Activated B cell treated with CpG ODN at 0.5 μM for 24 hours (primary cell): ENCODE data around the gene GNAI3. TPM values are rescaled to one million over a fixed set of nuclear protein-coding genes. Genes with fewer than 3 reads are reported as not detected.

Experiments
- ATAC-seq: fragments of 200-7000 bp; cut with Tn5 transposase; one replicate; pipeline ENCODE4 v1.10.0; 2021; ENCODE audit warnings: low read depth, mild to moderate bottlenecking, moderate library complexity
- CTCF ChIA-PET: fragments of 350-600 bp; sonication (Branson Sonifier 250); formaldehyde crosslinking; loops from one replicate; lab custom pipeline; 2021; ENCODE audit warnings: antibody characterized with exemption; lab: Charles Lee
- POLR2A ChIA-PET: fragments of 350-600 bp; sonication (Branson Sonifier 250); formaldehyde crosslinking; loops from one replicate; lab custom pipeline; 2021; ENCODE audit warnings: antibody characterized with exemption; lab: Charles Lee
- DNase-seq: peaks from one replicate; pipeline ENCODE4 v3.0.0; 2022
- H3K27ac Mint-ChIP-seq: one replicate; pipeline ENCODE4 v1.8.0; 2020; ENCODE audit warnings: mixed read lengths
- H3K27me3 Mint-ChIP-seq: one replicate; pipeline ENCODE4 v1.8.0; 2021; ENCODE audit warnings: mixed read lengths
- H3K36me3 Mint-ChIP-seq: one replicate; pipeline ENCODE4 v1.8.0; 2021; ENCODE audit warnings: low read depth, mixed read lengths
- H3K4me1 Mint-ChIP-seq: one replicate; pipeline ENCODE4 v1.8.0; 2021; ENCODE audit warnings: mixed read lengths
- H3K4me3 Mint-ChIP-seq: one replicate; pipeline ENCODE4 v1.8.0; 2020; ENCODE audit warnings: mild to moderate bottlenecking, mixed read lengths
- H3K9me3 Mint-ChIP-seq: one replicate; pipeline ENCODE4 v1.8.0; 2020; ENCODE audit warnings: mixed read lengths
- intact Hi-C: fragments of 100-400 bp; cut with micrococcal nuclease; formaldehyde crosslinking; loops from one replicate; pipeline ENCODE4 v1.15.1; 2024
- total RNA-seq: library from RNA; stranded (reverse); gene quantifications from 2 replicates; pipeline ENCODE4 v1.2.3, GENCODE V29; 2022
- TF ChIP-seq, protein P1 (sequence below): fragments of 200-600 bp; IDR thresholded peaks from one replicate; pipeline ENCODE4 v1.8.0; 2022; ENCODE audit warnings: antibody characterized with exemption, mild to moderate bottlenecking

The GNAI3 gene
- total RNA-seq, 1 donor from 2014 or later = 8.4 TPM

DNA sequence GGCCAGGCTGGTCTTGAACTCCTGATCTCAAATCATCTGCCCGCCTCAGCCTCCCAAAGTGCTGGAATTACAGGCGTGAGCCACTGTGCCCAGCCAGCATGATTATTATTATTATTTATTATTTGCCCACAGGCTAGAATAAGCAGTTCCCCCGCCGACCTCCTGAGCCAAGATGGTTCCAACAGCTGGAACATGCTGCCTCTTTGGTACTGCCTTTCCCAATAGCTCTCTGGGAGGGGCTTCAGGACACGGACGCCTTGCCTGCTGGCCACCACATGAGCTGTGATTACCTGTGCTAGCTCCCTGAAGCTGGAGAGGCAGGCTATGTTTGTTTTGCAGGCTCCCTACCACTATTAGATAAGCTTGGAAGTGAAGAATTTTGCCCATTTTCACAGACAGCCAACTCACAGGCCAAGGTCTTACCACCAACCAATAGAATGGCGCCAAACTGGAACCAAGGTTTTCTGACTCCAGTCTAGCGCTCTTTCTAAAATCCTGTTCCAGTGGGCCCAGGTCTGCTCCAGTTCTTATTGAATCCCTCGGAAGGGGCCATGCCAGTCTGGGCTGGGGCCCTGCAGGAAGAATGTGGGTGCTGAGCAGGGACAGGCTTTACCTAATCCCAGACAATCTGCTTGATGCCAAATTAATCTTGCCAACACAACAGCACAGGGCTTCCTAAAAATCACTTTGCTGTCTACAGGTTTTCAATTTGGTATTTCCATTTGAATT is 10.8 kb upstream of the GNAI3 start:
- CTCF ChIA-PET = interaction anchor here (1.3 to 1.7 kb wide), 3 partner anchors 9 to 44 kb away, joined by 3 to 4 read pairs (median 4); partner anchors contain the start of gene CYB561D1
- Mint-ChIP-seq H3K27me3 (no peaks in the 10 kb centered on the region), H3K4me3 (no peak overlapping the region), H3K27ac (no peak overlapping the region), H3K9me3 (no peaks in the 10 kb centered on the region), H3K4me1 (peaks cover 3% of the 10 kb centered on the region), H3K36me3 (no peaks in the 10 kb centered on the region)
- intact Hi-C loops = no loop called here
- ATAC-seq (no peak), DNase-seq (no peak)
- POLR2A ChIA-PET = no interaction called here
- TF ChIP-seq, protein P1, sequence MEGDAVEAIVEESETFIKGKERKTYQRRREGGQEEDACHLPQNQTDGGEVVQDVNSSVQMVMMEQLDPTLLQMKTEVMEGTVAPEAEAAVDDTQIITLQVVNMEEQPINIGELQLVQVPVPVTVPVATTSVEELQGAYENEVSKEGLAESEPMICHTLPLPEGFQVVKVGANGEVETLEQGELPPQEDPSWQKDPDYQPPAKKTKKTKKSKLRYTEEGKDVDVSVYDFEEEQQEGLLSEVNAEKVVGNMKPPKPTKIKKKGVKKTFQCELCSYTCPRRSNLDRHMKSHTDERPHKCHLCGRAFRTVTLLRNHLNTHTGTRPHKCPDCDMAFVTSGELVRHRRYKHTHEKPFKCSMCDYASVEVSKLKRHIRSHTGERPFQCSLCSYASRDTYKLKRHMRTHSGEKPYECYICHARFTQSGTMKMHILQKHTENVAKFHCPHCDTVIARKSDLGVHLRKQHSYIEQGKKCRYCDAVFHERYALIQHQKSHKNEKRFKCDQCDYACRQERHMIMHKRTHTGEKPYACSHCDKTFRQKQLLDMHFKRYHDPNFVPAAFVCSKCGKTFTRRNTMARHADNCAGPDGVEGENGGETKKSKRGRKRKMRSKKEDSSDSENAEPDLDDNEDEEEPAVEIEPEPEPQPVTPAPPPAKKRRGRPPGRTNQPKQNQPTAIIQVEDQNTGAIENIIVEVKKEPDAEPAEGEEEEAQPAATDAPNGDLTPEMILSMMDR = no peak

DNA sequence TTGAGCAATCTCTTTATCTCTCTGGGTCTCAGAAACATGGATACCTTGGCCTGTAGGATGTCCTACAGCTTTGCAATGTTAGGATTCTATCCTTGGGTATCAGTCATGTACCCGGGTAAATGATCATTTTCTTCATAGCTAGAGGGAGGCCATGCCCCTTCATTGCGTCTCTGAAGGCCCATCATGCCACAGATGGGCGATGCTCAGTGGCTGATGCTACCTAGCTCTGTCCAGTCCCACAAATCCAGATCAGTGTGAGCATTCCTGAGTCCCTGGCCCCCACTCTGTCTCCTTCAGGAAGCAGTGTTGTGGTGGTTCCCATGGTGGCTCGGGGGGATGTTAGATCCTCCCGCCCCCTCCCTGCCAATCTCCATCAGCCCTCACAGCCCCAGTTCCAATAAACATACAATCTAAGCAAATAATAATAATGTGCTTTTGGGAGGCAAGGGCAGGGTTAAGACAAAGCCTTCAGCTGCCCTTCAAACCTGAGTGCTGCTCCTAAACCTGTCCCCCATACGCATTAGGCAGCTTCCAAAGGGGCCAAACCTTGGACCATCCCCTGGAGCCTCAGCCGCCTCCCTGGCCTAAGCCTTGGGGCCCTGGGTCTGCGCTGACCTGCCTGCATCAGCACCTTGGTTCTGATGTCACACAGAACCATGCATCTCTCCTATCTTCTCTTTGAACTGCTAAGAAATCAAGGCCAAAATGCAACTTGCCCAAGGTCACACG is 9.4 kb upstream of the GNAI3 start:
- Mint-ChIP-seq H3K36me3 (no peaks in the 10 kb centered on the region), H3K9me3 (no peaks in the 10 kb centered on the region), H3K27me3 (no peaks in the 10 kb centered on the region), H3K4me3 (no peak overlapping the region), H3K4me1 (no peaks in the 10 kb centered on the region), H3K27ac (no peak overlapping the region)
- intact Hi-C loops = no loop called here
- DNase-seq (no peak), ATAC-seq (no peak)
- ChIA-PET CTCF (interaction anchor here (1.2 to 1.4 kb wide), 2 partner anchors 48 to 98 kb away, joined by 3 to 5 read pairs; no protein-coding TSS in a partner anchor), POLR2A (no interaction called here)
- TF ChIP-seq, protein P1 = no peak

DNA sequence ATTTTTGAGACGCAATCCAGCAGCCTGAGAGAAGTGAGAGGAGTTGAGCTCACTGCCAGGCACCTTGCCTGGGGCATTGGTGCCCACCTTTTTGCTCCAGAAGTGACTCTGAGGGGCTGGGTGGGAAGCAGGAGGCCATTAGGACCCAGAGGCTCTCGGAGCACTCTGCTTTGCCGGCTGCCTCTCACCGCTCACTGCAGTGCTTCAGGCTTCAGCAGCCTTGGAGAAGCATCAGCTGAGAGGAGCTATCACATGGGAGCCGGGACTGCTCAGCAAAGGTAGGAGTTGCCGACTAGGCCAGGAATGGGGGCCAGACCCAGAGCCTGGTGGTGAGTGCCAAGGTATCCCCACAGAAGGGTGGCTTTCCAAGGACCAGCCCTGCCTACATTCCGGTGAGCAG is 8.7 kb upstream of the GNAI3 start, which contains the start of gene GPR61:
Gene GPR61 (plus strand): TSS at position 197 of the 400 bp plus-strand sequence. CDS start 3,151 bp downstream, outside the sequence.
- H3K9me3 Mint-ChIP-seq = no peaks in the 10 kb centered on the region
- no peaks in the 10 kb centered on the region for H3K36me3 Mint-ChIP-seq
- no peak within 1 kb of the TSS for H3K4me3 Mint-ChIP-seq
- intact Hi-C loops = no loop called here
- no peak for ATAC-seq
- no peak within 1 kb of the TSS for H3K27ac Mint-ChIP-seq
- TF ChIP-seq, protein P1 = no peak
- DNase-seq = no peak
- no peaks in the 10 kb centered on the region for H3K27me3 Mint-ChIP-seq
- ChIA-PET CTCF (interaction anchor here (1.4 kb wide), 1 partner anchor 97 kb away, joined by 3 read pairs; no protein-coding TSS in a partner anchor), POLR2A (no interaction called here)
- no peaks in the 10 kb centered on the region for H3K4me1 Mint-ChIP-seq

DNA sequence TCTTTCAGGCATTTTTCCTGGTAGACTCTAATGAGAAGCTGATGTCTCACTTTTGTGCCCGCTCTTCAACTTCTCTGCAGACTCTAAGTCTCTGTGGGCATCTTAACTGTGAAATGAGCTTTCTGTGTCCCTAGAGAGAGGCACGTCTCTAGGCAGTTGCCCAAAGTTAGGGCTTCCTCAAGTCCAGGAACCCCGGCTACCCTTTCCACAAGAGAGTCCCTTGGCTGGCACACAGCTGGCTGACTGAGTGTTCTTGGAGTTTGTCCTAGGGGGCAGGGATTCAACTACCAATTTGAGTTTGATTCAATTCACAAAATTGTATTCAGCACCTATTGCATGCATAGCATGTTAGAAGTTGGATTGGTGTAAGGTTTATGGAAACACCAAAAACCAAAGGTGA is 7.3 kb upstream of the GNAI3 start:
- H3K4me3 Mint-ChIP-seq = no peak overlapping the region
- ChIA-PET CTCF (interaction anchor here (1.5 to 3.9 kb wide), 2 partner anchors 9 to 100 kb away, joined by 4 to 15 read pairs; no protein-coding TSS in a partner anchor), POLR2A (no interaction called here)
- H3K27me3 Mint-ChIP-seq = no peaks in the 10 kb centered on the region
- TF ChIP-seq, protein P1 = no peak
- H3K4me1 Mint-ChIP-seq = peaks cover under 1% of the 10 kb centered on the region
- H3K36me3 Mint-ChIP-seq = no peaks in the 10 kb centered on the region
- no peaks in the 10 kb centered on the region for H3K9me3 Mint-ChIP-seq
- DNase-seq (no peak), ATAC-seq (no peak)
- intact Hi-C loops = no loop called here
- H3K27ac Mint-ChIP-seq = no peak overlapping the region

DNA sequence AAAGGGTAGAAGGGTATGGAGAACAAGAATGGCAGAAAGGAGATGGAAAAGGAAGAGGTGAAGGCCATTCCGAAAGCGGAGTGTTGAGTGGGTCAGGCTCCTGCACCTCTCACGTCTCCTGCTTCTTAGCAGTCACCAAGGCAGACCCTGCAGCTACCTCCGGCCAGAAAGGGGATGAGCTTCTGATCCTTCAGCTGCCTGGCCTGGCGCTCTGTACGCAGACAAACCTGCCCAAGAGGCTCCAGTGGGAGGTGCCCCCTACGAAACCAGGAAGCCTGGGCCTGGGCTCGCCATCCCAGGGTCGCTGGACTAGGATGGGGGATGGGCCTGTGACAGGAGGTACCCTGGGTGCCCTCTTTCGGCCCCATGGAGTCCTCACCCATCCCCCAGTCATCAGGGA is 5.8 kb upstream of the GNAI3 start:
- no peak for ATAC-seq
- DNase-seq = no peak
- Mint-ChIP-seq H3K9me3 (no peaks in the 10 kb centered on the region), H3K27ac (no peak overlapping the region), H3K4me1 (peaks cover 16% of the 10 kb centered on the region), H3K36me3 (peaks cover under 1% of the 10 kb centered on the region), H3K4me3 (no peak overlapping the region), H3K27me3 (no peaks in the 10 kb centered on the region)
- CTCF ChIA-PET = interaction anchor here (1.4 to 3.9 kb wide), 2 partner anchors 10 to 98 kb away, joined by 4 to 15 read pairs; no protein-coding TSS in a partner anchor
- intact Hi-C loops = no loop called here
- POLR2A ChIA-PET = interaction anchor here (0.6 kb wide), 1 partner anchor 157 kb away, joined by 3 read pairs; no protein-coding TSS in a partner anchor
- TF ChIP-seq, protein P1 = no peak
